Left lung (tissue), 10 donors: Measurements from ENCODE around the gene SSRP1. TPM values are rescaled to one million over a fixed set of nuclear protein-coding genes. Genes with fewer than 3 reads are reported as not detected.
A peak's percentile ranks its signal among the peaks of the same experiment; 100 is the strongest.

Source experiments
- ATAC-seq: fragments of 200-7000 bp; cut with Tn5 transposase; one replicate; pipeline ENCODE4 v1.9.1; 2020; ENCODE audit warnings: moderate library complexity
- DNase-seq, 4 donors: peaks; one replicate each; pipeline ENCODE4 v3.0.0-alpha.2; 2013 to 2020
- H3K27ac ChIP-seq, 2 donors: fragments of 200-600 bp; sonication (generic) in 1 of 2; one replicate each; pipeline versions ENCODE4 v1.5.0 to v1.8.0; 2020 to 2021
- H3K27me3 ChIP-seq, 2 donors: fragments of 200-600 bp; sonication (generic) in 1 of 2; one replicate each; pipeline versions ENCODE4 v1.5.0 to v1.8.0; 2020 to 2021
- H3K36me3 ChIP-seq, 2 donors: fragments of 200-600 bp; sonication (generic) in 1 of 2; one replicate each; pipeline versions ENCODE4 v1.5.0 to v1.8.0; 2020 to 2021
- H3K4me1 ChIP-seq, 2 donors: fragments of 200-600 bp; one replicate each; pipeline ENCODE4 v1.8.0; 2021
- H3K4me3 ChIP-seq, 2 donors: fragments of 200-600 bp; sonication (generic) in 1 of 2; one replicate each; pipeline versions ENCODE4 v1.5.0 to v1.8.0; 2020 to 2021; ENCODE audit warnings: mild to moderate bottlenecking in 1 of 2
- H3K9me3 ChIP-seq, 2 donors: fragments of 200-600 bp; sonication (generic) in 1 of 2; one replicate each; pipeline versions ENCODE4 v1.5.0 to v1.8.0; 2020 to 2021
- CTCF ChIP-seq, 2 donors: fragments of 200-600 bp; sonication (generic) in 1 of 2; IDR thresholded peaks; one replicate each; pipeline versions ENCODE4 v1.5.0 to v1.8.0; 2021; ENCODE audit warnings: antibody characterized with exemption in 2 of 2
- intact Hi-C, 2 donors: fragments of 100-400 bp; cut with DNase I; formaldehyde crosslinking; loops; one replicate each; pipeline versions ENCODE4 v1.11.2 to v1.14.2; 2022
- polyA plus RNA-seq, 6 donors: library from polyadenylated mRNA; unstranded; fragments of 120-200 nt; gene quantifications; one replicate each; pipeline ENCODE4 v1.2.1, GENCODE V29; 2013; ENCODE audit not compliant: insufficient read length in 6 of 6
- total RNA-seq, 2 donors: library from RNA; stranded (reverse); fragmentation: NEBNext Ultra II Directional; extraction: Animal tissue kit (Norgen Biotek cat#: 25700); gene quantifications; one replicate each; pipeline ENCODE4 v1.2.1, GENCODE V29; 2021
- donor health status: DM: no; HTN: yes; CAD: no.
- donor health status: DM: no; HTN: no; CAD: no.

SSRP1 gene
- total and polyA plus RNA-seq, 8 donors = 57.3 to 208 (median 179) TPM

DNA sequence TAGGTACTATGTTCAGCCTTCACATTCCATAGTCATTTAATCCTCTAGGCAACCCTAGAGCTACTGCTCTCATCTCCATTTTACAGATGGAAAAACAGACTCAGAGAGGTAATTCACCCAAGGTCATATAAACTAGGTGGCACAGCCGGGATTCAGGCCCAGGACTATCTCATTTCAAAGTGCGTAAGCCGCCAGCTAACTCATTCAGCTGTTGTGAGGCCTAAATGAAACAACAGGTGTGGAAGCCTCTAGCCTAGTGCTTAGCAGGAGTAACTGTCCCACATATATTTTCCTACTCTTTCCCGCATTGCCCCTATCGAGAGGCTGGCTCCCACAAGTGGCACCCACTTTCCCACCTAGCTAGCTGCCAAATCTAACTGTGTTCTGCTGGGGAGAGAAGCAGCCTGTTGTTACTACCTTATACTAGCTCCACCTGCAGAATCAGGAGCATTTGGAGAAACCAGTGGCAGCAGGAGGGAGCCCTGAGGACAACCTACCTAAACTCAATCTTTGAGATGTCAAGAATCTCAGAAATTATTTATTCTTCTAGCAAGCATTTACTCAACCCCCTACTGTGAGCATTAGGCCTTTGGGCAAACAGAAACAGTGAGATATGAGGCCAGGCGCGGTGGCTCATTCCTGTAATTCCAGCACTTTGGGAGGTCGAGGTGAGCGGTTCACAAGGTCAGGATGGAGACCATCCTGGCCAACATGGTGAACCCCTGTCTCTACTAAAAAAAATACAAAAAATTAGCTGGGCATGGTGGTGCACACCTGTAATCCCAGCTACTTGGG, 24.4 kb upstream of the SSRP1 start:
- Histone ChIP-seq H3K36me3 (no peaks in the 10 kb centered on the region), H3K4me3 (no peak overlapping the region), H3K27ac (no peak overlapping the region), H3K27me3 (no peaks in the 10 kb centered on the region), H3K4me1 (no peaks in the 10 kb centered on the region), H3K9me3 (no peaks in the 10 kb centered on the region)
- ATAC-seq (no peak), DNase-seq (no peak)
- no peak for TF ChIP-seq CTCF (IDR thresholded peaks at IDR 0.05)
- intact Hi-C loops = no loop called here

GRCh38 chr11:57359396-57359795, 23.7 kb upstream of the SSRP1 start:
- Histone ChIP-seq H3K4me3 (no peak overlapping the region), H3K4me1 (no peaks in the 10 kb centered on the region), H3K36me3 (no peaks in the 10 kb centered on the region), H3K27ac (no peak overlapping the region), H3K9me3 (no peaks in the 10 kb centered on the region), H3K27me3 (no peaks in the 10 kb centered on the region)
- no peak for DNase-seq
- intact Hi-C loops = no loop called here
- no peak for ATAC-seq
- TF ChIP-seq CTCF (IDR thresholded peaks at IDR 0.05) = no peak

DNA sequence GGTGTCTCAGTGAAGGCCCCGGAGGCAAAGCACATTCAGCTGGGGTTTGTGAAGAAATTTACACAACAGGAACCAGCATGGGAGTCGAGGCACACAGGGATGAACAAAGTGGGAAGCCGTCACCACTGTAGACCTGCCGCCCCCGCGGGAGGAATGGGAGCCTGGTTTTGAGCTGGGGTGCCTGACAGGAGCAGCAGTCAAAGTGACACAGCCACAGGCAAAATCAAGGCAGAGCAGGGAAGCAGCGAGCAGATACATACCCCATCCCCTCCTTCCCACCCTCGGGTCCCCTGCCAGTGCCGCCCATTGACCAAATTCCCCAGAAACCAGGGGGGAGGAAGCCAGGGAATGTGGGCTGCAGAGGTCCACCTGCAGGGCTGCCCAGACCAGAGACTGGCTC, 23.3 kb upstream of the SSRP1 start:
- Histone ChIP-seq H3K4me3 (no peak overlapping the region), H3K27ac (no peak overlapping the region), H3K36me3 (no peaks in the 10 kb centered on the region), H3K27me3 (no peaks in the 10 kb centered on the region), H3K4me1 (no peaks in the 10 kb centered on the region), H3K9me3 (no peaks in the 10 kb centered on the region)
- DNase-seq = no peak
- ATAC-seq = no peak
- TF ChIP-seq CTCF (IDR thresholded peaks at IDR 0.05) = no peak
- intact Hi-C loops = no loop called here

DNA sequence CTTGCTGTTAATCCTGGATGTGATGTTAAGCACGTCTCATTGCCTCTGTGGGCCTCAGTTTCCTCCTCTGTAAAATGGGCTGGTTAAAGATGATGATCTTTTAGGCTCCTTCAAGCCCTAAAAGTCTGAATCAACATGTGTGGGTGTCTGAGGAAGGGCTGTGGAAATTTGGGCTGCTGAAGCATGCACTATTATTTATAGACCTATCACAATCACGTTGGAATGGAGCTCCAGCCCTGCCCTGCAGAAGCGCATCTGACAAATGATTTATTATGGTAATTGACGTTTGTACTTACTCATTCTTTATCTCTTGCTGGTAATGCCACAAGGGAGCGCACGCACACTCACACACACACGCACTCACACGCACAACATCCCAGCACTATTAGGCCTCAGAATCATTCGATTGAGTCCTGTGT, 22.9 kb upstream of the SSRP1 start:
- H3K9me3 ChIP-seq = no peaks in the 10 kb centered on the region
- DNase-seq = peak in 1 of 4 donors; percentile 9
- H3K36me3 ChIP-seq = no peaks in the 10 kb centered on the region
- no peaks in the 10 kb centered on the region for H3K4me1 ChIP-seq
- H3K4me3 ChIP-seq = no peak overlapping the region
- H3K27ac ChIP-seq = no peak overlapping the region
- intact Hi-C loops = no loop called here
- no peaks in the 10 kb centered on the region for H3K27me3 ChIP-seq
- ATAC-seq = no peak
- TF ChIP-seq CTCF (IDR thresholded peaks at IDR 0.05) = no peak

- H3K4me1 ChIP-seq = no peaks in the 10 kb centered on the region
- ATAC-seq (no peak), DNase-seq (peak in 1 of 4 donors; percentile 17)
- TF ChIP-seq CTCF (IDR thresholded peaks at IDR 0.05) = no peak
- no peak overlapping the region for H3K27ac ChIP-seq
- H3K27me3 ChIP-seq = no peaks in the 10 kb centered on the region
- no peaks in the 10 kb centered on the region for H3K9me3 ChIP-seq
- intact Hi-C loops = no loop called here
- H3K4me3 ChIP-seq = no peak overlapping the region
- H3K36me3 ChIP-seq = no peaks in the 10 kb centered on the region
Observed at GRCh38 chr11:57357856-57358255, 22.2 kb upstream of the SSRP1 start.
